Breast epithelium (tissue), 4 donors: ENCODE results near the gene JADE2. TPM values are rescaled to one million over a fixed set of nuclear protein-coding genes. Genes with fewer than 3 reads are reported as not detected.

Experiments
- DNase-seq, 2 donors: peaks; one replicate each; pipeline ENCODE4 v3.0.0-alpha.2; 2019; ENCODE audit warnings: low spot score in 2 of 2
- H3K27ac ChIP-seq, 2 donors: fragments of 200-600 bp; sonication (generic) in 1 of 2; one replicate each; pipeline ENCODE4 v1.5.1; 2016 to 2019; ENCODE audit warnings: mild to moderate bottlenecking in 1 of 2
- H3K27me3 ChIP-seq, 2 donors: fragments of 200-600 bp; sonication (generic) in 1 of 2; one replicate each; pipeline versions ENCODE4 v1.5.1 to v1.6.0; 2017 to 2019; ENCODE audit warnings: control low read depth in 1 of 2, mild to moderate bottlenecking in 1 of 2
- H3K36me3 ChIP-seq: fragments of 200-600 bp; one replicate; pipeline ENCODE4 v1.5.1; 2019
- H3K4me1 ChIP-seq, 2 donors: fragments of 200-600 bp; sonication (generic); one replicate each; pipeline ENCODE4 v1.5.1; 2016 to 2019; ENCODE audit warnings: control low read depth in 1 of 2
- H3K4me3 ChIP-seq, 3 donors: fragments of 200-600 bp; sonication (generic); 1 replicate in 2 of 3; 2 replicates in 1 of 3; pipeline ENCODE4 v1.5.1; 2016 to 2019; ENCODE audit warnings: mild to moderate bottlenecking in 3 of 3, moderate library complexity in 2 of 3
- H3K9me3 ChIP-seq, 2 donors: fragments of 200-600 bp; sonication (generic) in 1 of 2; one replicate each; pipeline ENCODE4 v1.5.1; 2016 to 2019; ENCODE audit warnings: control low read depth in 1 of 2
- POLR2A ChIP-seq: fragments of 450-650 bp; IDR thresholded peaks from one replicate; pipeline ENCODE4 v1.6.1; 2016; ENCODE audit warnings: antibody characterized with exemption, mild to moderate bottlenecking, moderate library complexity
- POLR2AphosphoS5 ChIP-seq, 3 donors: sonication (generic); formaldehyde crosslinking; IDR thresholded peaks; one replicate each; pipeline ENCODE4 v1.6.1; 2017; ENCODE audit warnings: antibody characterized with exemption in 3 of 3
- intact Hi-C: fragments of 100-400 bp; cut with DNase I; formaldehyde crosslinking; loops from one replicate; pipeline ENCODE4 v1.15.1; 2023; ENCODE audit warnings: low total_unique reads
- total RNA-seq, 3 donors: library from RNA; depleted of rRNA; stranded (reverse); fragments of >200 nt; gene quantifications; one replicate each; pipeline ENCODE4 v1.1.0, GENCODE V29; 2016
- TF ChIP-seq, protein P1 (sequence below), 3 donors: fragments of 450-650 bp; IDR thresholded peaks; one replicate each; pipeline ENCODE4 v1.5.1; 2016 to 2017; ENCODE audit warnings: antibody characterized with exemption in 3 of 3, mild to moderate bottlenecking in 3 of 3, moderate library complexity in 3 of 3

Gene JADE2
- total RNA-seq, 3 donors from 2014 or later: 39.0 to 66.0 (median 61.4) TPM

- H3K9me3 ChIP-seq: no peaks in the 10 kb centered on the region
- DNase-seq: no peak
- H3K4me3 ChIP-seq: no peak overlapping the region
- H3K36me3 ChIP-seq: peaks cover 7% of the 10 kb centered on the region
- intact Hi-C loops: no loop called here
- H3K4me1 ChIP-seq: peaks cover 8 to 13% of the 10 kb centered on the region in 2 donors
- H3K27ac ChIP-seq: peak overlapping the region in 1 of 2 donors; percentile 88
- TF ChIP-seq, protein P1, sequence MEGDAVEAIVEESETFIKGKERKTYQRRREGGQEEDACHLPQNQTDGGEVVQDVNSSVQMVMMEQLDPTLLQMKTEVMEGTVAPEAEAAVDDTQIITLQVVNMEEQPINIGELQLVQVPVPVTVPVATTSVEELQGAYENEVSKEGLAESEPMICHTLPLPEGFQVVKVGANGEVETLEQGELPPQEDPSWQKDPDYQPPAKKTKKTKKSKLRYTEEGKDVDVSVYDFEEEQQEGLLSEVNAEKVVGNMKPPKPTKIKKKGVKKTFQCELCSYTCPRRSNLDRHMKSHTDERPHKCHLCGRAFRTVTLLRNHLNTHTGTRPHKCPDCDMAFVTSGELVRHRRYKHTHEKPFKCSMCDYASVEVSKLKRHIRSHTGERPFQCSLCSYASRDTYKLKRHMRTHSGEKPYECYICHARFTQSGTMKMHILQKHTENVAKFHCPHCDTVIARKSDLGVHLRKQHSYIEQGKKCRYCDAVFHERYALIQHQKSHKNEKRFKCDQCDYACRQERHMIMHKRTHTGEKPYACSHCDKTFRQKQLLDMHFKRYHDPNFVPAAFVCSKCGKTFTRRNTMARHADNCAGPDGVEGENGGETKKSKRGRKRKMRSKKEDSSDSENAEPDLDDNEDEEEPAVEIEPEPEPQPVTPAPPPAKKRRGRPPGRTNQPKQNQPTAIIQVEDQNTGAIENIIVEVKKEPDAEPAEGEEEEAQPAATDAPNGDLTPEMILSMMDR (IDR thresholded peaks at IDR 0.05): no peak
- TF ChIP-seq POLR2AphosphoS5 (IDR thresholded peaks at IDR 0.05) (no peak), POLR2A (no peak)
- no peaks in the 10 kb centered on the region for H3K27me3 ChIP-seq
Observed at GRCh38 chr5:134567641-134568336, 42.3 kb downstream of the JADE2 start.

DNA sequence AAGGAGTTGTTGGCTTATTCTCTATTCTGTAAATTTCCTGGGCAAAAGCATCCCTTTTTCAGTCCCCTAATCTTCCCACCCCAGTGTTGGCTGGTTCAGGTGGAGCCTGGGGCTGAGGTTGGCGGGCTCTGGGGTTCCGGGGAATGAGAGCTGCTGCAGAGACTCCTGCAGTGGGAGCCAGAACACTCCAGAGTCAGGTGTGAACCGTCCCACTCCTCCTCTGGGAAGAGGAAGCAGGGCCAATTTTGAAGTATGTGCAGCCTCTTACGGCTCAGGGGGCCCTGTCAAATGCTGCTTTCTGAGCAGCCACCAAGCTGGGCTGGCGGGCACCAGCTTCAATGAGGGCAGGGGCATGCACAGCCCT is 42.8 kb downstream of the JADE2 start:
- DNase-seq: no peak
- H3K9me3 ChIP-seq: no peaks in the 10 kb centered on the region
- no peak overlapping the region for H3K4me3 ChIP-seq
- H3K27ac ChIP-seq: peak overlapping the region in 1 of 2 donors; percentile 88
- intact Hi-C loops: no loop called here
- no peaks in the 10 kb centered on the region for H3K27me3 ChIP-seq
- peaks cover 8 to 13% of the 10 kb centered on the region in 2 donors for H3K4me1 ChIP-seq
- no peak for TF ChIP-seq POLR2AphosphoS5 (IDR thresholded peaks at IDR 0.05)
- TF ChIP-seq, protein P1 (IDR thresholded peaks at IDR 0.05): no peak
- no peak for TF ChIP-seq POLR2A
- peaks cover 12% of the 10 kb centered on the region for H3K36me3 ChIP-seq

DNA sequence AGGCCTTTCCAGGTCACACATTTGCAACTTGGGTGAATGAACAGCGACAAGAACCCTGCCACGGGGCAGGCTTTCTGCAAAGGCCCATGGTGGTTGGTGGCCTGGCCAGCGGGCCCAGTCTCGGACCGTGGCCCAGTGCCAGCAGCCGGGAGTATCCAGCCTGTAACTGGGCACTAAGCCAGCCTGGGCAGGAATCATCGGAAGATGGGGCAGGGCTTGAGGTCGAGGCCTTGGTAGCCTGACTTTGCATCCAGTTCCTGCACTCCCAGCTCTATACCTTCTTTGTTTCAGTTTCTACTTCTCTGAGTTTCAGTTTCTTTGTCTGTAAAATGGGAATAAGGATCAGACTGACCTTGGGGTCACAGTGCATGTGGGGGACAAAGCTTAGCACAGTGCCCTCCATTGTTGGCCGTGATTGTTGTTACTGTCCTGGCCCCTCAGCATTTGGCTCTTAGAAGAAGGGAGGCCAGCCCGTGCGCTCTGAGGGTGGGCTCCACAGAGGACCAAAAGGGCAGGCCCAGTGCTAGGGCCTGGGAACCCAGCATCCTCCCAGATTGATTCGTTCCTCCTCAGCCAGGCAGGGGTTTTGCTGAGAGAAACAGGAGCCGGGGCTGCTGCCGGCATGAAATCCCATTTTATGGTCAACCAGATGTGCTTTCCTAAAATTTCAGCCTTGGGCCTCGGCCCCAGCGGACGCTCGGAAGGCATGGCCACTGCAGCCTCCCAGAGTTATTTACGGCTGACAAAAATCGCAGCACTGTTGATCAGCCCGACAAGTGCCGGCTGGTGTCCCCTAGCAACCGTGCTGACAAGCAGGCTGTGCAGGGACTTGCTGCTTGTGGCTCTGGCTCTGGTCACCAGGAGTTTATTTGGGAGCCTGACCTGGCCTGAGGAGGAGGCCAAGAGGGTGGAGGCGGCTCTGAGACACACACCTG is 43.6 kb downstream of the JADE2 start:
- Histone ChIP-seq H3K27me3 (no peaks in the 10 kb centered on the region), H3K9me3 (no peaks in the 10 kb centered on the region), H3K4me3 (no peak overlapping the region), H3K36me3 (peaks cover 8% of the 10 kb centered on the region), H3K27ac (peak overlapping the region in 1 of 2 donors; percentile 88), H3K4me1 (peaks cover 8 to 13% of the 10 kb centered on the region in 2 donors)
- intact Hi-C loops: no loop called here
- TF ChIP-seq, protein P1 (IDR thresholded peaks at IDR 0.05): no peak
- TF ChIP-seq POLR2A: no peak
- TF ChIP-seq POLR2AphosphoS5 (IDR thresholded peaks at IDR 0.05): no peak
- DNase-seq: peak; percentile 33 to 69

- intact Hi-C loops: no loop called here
- Histone ChIP-seq H3K27me3 (no peaks in the 10 kb centered on the region), H3K9me3 (no peaks in the 10 kb centered on the region), H3K36me3 (peaks cover 8% of the 10 kb centered on the region), H3K4me3 (no peak overlapping the region), H3K4me1 (peaks cover 8 to 13% of the 10 kb centered on the region in 2 donors), H3K27ac (peak overlapping the region in 1 of 2 donors; percentile 88)
- no peak for TF ChIP-seq POLR2A
- no peak for TF ChIP-seq POLR2AphosphoS5 (IDR thresholded peaks at IDR 0.05)
- DNase-seq: no peak
Observed at GRCh38 chr5:134569758-134570364, 44.4 kb downstream of the JADE2 start.

- no peaks in the 10 kb centered on the region for H3K27me3 ChIP-seq
- peaks cover 8 to 13% of the 10 kb centered on the region in 2 donors for H3K4me1 ChIP-seq
- H3K9me3 ChIP-seq: no peaks in the 10 kb centered on the region
- TF ChIP-seq, protein P1 (IDR thresholded peaks at IDR 0.05): no peak
- TF ChIP-seq POLR2AphosphoS5 (IDR thresholded peaks at IDR 0.05): no peak
- no peak for TF ChIP-seq POLR2A
- peak overlapping the region in 1 of 2 donors; percentile 88 for H3K27ac ChIP-seq
- H3K36me3 ChIP-seq: peaks cover 8% of the 10 kb centered on the region
- intact Hi-C loops: no loop called here
- H3K4me3 ChIP-seq: no peak overlapping the region
- no peak for DNase-seq
Observed at GRCh38 chr5:134570365-134570758, 44.9 kb downstream of the JADE2 start.
